ENCODE measurements around the gene TBC1D16.
A peak's percentile ranks its signal among the peaks of the same experiment; 100 is the strongest.

The TBC1D16 gene

GRCh38 chr17:80029258-80029974, 6.3 kb downstream of the TBC1D16 start:
- TF ChIP-seq, protein P1, sequence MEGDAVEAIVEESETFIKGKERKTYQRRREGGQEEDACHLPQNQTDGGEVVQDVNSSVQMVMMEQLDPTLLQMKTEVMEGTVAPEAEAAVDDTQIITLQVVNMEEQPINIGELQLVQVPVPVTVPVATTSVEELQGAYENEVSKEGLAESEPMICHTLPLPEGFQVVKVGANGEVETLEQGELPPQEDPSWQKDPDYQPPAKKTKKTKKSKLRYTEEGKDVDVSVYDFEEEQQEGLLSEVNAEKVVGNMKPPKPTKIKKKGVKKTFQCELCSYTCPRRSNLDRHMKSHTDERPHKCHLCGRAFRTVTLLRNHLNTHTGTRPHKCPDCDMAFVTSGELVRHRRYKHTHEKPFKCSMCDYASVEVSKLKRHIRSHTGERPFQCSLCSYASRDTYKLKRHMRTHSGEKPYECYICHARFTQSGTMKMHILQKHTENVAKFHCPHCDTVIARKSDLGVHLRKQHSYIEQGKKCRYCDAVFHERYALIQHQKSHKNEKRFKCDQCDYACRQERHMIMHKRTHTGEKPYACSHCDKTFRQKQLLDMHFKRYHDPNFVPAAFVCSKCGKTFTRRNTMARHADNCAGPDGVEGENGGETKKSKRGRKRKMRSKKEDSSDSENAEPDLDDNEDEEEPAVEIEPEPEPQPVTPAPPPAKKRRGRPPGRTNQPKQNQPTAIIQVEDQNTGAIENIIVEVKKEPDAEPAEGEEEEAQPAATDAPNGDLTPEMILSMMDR (IDR thresholded peaks at IDR 0.05; ENCODE audit: insufficient read depth, low read length, missing control alignments), result no peak
- no peak overlapping the region for H3K4me3 ChIP-seq (ENCODE audit: low read depth, low read length)
- POLR2A ChIA-PET, result no interaction called here
- CTCF ChIA-PET, result interaction anchor here (0.8 to 10.8 kb wide), 5 partner anchors 10 to 53 kb away, joined by 3 to 212 read pairs (median 8); no protein-coding TSS in a partner anchor
- DNase-seq (ENCODE audit: low read depth, low spot score), result peak; percentile 16

GRCh38 chr17:80028030-80028429, 7.6 kb downstream of the TBC1D16 start:
- CTCF ChIA-PET, result interaction anchor here (2.3 to 10.8 kb wide), 3 partner anchors 12 to 20 kb away, joined by 8 to 212 read pairs (median 29); no protein-coding TSS in a partner anchor

DNA sequence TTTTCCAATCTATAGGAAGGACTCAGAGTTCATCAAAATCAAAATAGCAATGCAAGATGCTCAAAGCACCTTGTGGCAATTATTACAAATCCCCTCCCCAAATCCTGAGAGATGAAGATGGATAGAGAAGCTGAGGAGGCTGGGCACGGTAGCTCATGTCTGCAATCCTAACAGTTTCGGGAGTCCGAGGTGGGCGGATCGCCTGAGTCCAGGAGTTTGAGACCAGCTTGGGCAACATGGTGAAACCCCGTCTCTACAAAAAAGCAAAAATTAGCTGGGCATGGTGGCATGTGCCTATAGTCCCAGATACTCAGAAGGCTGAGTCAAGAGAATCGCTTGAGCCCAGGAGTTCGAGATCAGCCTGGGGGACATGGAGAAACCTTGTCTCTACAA, 8.6 kb downstream of the TBC1D16 start:
- CTCF ChIA-PET, result interaction anchor here (3.6 to 10.8 kb wide), 2 partner anchors 11 to 19 kb away, joined by 29 to 212 read pairs; no protein-coding TSS in a partner anchor
- TF ChIP-seq, protein P1 (IDR thresholded peaks at IDR 0.05; ENCODE audit: insufficient read depth, low read length, missing control alignments), result no peak
- POLR2A ChIA-PET, result no interaction called here
- no peak for DNase-seq (ENCODE audit: low read depth, low spot score)
- H3K4me3 ChIP-seq (ENCODE audit: low read depth, low read length), result no peak overlapping the region

More at GRCh38 chr17:80028030-80028429, 7.6 kb downstream of the TBC1D16 start:
- TF ChIP-seq, protein P1 (IDR thresholded peaks at IDR 0.05; ENCODE audit: insufficient read depth, low read length, missing control alignments), result no peak
- no peak for DNase-seq (ENCODE audit: low read depth, low spot score)
- POLR2A ChIA-PET, result interaction anchor here (0.7 kb wide), 1 partner anchor 11 kb away, joined by 3 read pairs; no protein-coding TSS in a partner anchor
- no peak overlapping the region for H3K4me3 ChIP-seq (ENCODE audit: low read depth, low read length)

GRCh38 chr17:80026359-80027042, 9.2 kb downstream of the TBC1D16 start:
- CTCF ChIA-PET, result interaction anchor here (3.6 to 10.8 kb wide), 2 partner anchors 10 to 19 kb away, joined by 29 to 212 read pairs; no protein-coding TSS in a partner anchor
- no peak for DNase-seq (ENCODE audit: low read depth, low spot score)
- POLR2A ChIA-PET, result no interaction called here

DNA sequence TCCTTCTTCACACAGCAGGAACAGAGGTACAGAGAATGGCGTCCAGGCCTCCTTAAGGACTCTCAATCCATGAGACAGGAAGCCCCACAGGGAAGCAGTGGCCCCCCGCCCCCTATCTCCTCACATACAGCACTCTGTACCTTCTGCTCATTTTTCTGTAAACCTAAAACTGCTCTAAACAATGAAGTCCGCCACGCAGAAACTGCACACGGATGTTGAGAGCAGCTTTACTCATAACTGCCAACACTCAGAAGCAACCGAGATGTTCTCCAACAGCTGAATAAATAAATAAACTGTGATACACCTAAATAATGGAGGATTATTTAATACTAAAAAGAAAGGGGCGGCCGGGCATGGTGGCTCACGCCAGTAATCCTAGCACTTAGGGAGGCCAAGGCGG, 9.9 kb downstream of the TBC1D16 start:
- POLR2A ChIA-PET, result no interaction called here

More at GRCh38 chr17:80026359-80027042, 9.2 kb downstream of the TBC1D16 start:
- H3K4me3 ChIP-seq (ENCODE audit: low read depth, low read length), result no peak overlapping the region
- TF ChIP-seq, protein P1 (IDR thresholded peaks at IDR 0.05; ENCODE audit: insufficient read depth, low read length, missing control alignments), result no peak

More for the DNA sequence above, 9.9 kb downstream of the TBC1D16 start:
- CTCF ChIA-PET, result interaction anchor here (10.8 kb wide), 1 partner anchor 18 kb away, joined by 212 read pairs; no protein-coding TSS in a partner anchor
- DNase-seq (ENCODE audit: low read depth, low spot score), result no peak
- no peak overlapping the region for H3K4me3 ChIP-seq (ENCODE audit: low read depth, low read length)
- TF ChIP-seq, protein P1 (IDR thresholded peaks at IDR 0.05; ENCODE audit: insufficient read depth, low read length, missing control alignments), result no peak

All from AG04449 (cell line).